HL-60 (cell line): ENCODE data around the gene ITGA8.

Experiments used
- DNase-seq, 2 experiments: peaks; one replicate each; pipeline ENCODE4 v3.0.0-alpha.2; 2010 to 2020; ENCODE audit warnings: low read depth in 1 of 2, low spot score in 1 of 2
- H3K27ac ChIP-seq: fragments of 250-450 bp; sonication (Bioruptor Pico); replicated peaks from 2 replicates; pipeline ENCODE4 v1.5.1; 2020; ENCODE audit warnings: mild to moderate bottlenecking, moderate library complexity
- H3K27me3 ChIP-seq: fragments of 250-450 bp; sonication (Bioruptor Pico); 2 replicates; pipeline ENCODE4 v1.5.1; 2021; ENCODE audit warnings: mild to moderate bottlenecking, moderate library complexity; ENCODE audit not compliant: insufficient read depth, poor library complexity, severe bottlenecking
- H3K4me3 ChIP-seq: replicated peaks from 2 replicates; pipeline ENCODE4 v1.5.1; 2011; ENCODE audit warnings: mild to moderate bottlenecking, control low read depth, low read length; ENCODE audit not compliant: insufficient read depth
- GABPA ChIP-seq: IDR thresholded peaks from 2 replicates; pipeline ENCODE4 v1.6.1; 2012; ENCODE audit warnings: low read depth
- POLR2AphosphoS5 ChIP-seq: IDR thresholded peaks from 2 replicates; pipeline ENCODE4 v1.6.1; 2012; ENCODE audit warnings: low read depth
- SPI1 ChIP-seq: IDR thresholded peaks from 2 replicates; pipeline ENCODE4 v1.6.1; 2012; ENCODE audit warnings: low read depth, mild to moderate bottlenecking, borderline replicate concordance
- TF ChIP-seq, protein P1 (sequence below): IDR thresholded peaks from one replicate; pipeline ENCODE4 v1.5.1; 2011; ENCODE audit warnings: low read length, control low read depth, inconsistent platforms; ENCODE audit not compliant: insufficient read depth
- TF ChIP-seq, protein P2 (sequence below): IDR thresholded peaks from 2 replicates; pipeline ENCODE4 v1.6.1; 2012; ENCODE audit warnings: low read depth; ENCODE audit not compliant: insufficient replicate concordance

ITGA8 gene

DNA sequence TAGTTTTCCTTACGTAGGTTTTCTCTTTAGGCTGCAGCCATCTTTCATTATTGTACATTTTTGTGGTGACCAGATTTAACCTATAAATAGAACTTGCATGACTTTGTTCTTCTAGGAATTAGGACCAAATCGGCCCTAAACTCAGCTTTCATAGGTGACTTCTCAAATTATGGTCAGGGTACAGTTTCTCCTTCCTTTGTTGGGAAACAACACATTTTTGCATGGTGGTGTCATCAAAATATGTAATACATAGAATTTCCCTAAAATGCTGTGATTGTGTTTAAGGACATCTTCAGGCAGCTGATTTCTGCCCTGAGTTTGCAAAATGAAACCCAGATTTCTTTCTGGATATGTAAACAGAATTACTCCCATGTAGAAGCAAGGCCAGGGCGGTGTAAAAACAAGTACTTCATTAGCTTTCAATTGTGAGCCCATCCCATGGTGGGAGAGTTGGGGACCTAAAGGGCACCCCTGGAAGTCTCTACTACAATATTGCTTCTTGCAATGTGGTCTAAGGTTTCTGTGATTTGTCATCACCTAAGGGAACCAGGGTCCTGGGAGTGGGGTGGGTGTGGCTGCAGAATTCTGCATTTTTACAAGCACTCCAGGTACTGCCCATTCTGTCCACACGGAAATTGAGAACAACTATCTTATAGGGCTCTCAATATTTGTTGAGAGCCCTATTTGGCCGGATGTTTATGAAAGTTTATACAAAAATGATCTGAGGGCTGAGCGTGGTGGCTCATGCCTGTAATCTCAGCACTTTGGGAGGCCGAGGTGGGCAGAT is 227.7 kb downstream of the ITGA8 start:
- Histone ChIP-seq H3K27ac (no peak overlapping the region), H3K27me3 (no peaks in the 10 kb centered on the region), H3K4me3 (no peak overlapping the region)
- TF ChIP-seq, protein P1, sequence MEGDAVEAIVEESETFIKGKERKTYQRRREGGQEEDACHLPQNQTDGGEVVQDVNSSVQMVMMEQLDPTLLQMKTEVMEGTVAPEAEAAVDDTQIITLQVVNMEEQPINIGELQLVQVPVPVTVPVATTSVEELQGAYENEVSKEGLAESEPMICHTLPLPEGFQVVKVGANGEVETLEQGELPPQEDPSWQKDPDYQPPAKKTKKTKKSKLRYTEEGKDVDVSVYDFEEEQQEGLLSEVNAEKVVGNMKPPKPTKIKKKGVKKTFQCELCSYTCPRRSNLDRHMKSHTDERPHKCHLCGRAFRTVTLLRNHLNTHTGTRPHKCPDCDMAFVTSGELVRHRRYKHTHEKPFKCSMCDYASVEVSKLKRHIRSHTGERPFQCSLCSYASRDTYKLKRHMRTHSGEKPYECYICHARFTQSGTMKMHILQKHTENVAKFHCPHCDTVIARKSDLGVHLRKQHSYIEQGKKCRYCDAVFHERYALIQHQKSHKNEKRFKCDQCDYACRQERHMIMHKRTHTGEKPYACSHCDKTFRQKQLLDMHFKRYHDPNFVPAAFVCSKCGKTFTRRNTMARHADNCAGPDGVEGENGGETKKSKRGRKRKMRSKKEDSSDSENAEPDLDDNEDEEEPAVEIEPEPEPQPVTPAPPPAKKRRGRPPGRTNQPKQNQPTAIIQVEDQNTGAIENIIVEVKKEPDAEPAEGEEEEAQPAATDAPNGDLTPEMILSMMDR, result no peak
- no peak for DNase-seq

DNA sequence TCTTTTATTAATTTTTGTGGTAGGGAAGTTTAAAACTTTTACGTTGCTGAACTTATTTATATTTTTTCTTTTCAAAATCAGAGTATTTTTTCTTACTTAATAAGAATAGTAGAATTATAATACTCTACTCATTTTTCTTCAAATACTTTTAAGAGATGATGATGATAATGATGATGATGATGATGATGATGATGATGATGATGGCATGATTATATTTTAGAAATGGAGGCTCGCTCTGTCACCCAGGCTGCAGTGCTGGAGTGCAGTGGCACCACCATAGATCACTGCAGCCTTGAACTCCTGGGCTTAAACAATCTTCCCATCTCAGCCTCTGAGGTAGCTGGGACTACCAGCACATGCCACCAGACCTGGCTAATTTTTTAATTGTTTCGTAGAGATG is 230.3 kb downstream of the ITGA8 start:
- Histone ChIP-seq H3K4me3 (no peak overlapping the region), H3K27me3 (no peaks in the 10 kb centered on the region), H3K27ac (no peak overlapping the region)
- DNase-seq, result no peak
- no peak for TF ChIP-seq POLR2AphosphoS5
- TF ChIP-seq, protein P2, sequence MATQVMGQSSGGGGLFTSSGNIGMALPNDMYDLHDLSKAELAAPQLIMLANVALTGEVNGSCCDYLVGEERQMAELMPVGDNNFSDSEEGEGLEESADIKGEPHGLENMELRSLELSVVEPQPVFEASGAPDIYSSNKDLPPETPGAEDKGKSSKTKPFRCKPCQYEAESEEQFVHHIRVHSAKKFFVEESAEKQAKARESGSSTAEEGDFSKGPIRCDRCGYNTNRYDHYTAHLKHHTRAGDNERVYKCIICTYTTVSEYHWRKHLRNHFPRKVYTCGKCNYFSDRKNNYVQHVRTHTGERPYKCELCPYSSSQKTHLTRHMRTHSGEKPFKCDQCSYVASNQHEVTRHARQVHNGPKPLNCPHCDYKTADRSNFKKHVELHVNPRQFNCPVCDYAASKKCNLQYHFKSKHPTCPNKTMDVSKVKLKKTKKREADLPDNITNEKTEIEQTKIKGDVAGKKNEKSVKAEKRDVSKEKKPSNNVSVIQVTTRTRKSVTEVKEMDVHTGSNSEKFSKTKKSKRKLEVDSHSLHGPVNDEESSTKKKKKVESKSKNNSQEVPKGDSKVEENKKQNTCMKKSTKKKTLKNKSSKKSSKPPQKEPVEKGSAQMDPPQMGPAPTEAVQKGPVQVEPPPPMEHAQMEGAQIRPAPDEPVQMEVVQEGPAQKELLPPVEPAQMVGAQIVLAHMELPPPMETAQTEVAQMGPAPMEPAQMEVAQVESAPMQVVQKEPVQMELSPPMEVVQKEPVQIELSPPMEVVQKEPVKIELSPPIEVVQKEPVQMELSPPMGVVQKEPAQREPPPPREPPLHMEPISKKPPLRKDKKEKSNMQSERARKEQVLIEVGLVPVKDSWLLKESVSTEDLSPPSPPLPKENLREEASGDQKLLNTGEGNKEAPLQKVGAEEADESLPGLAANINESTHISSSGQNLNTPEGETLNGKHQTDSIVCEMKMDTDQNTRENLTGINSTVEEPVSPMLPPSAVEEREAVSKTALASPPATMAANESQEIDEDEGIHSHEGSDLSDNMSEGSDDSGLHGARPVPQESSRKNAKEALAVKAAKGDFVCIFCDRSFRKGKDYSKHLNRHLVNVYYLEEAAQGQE, result no peak
- TF ChIP-seq, protein P1, result no peak
- no peak for TF ChIP-seq SPI1
- no peak for TF ChIP-seq GABPA

DNA sequence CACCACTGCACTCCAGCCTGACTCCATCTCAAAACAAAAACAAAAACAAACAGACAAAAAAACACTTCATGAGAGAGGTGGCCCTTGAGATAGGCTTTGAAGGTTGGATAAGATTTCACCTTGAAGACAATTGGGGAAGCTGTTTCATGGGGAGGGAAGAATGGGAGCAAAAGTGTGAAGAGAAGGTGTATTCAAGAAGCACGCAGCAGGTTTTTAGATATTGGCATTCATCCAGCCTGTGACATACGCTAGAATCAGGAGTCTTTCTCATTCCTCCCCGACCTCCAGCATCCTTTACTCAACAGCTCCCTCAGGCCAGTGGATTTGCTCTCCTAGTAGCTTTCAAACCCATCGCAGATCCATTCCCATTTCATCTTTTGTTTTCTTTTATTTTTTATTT is 232.3 kb downstream of the ITGA8 start:
- no peak overlapping the region for H3K4me3 ChIP-seq
- H3K27me3 ChIP-seq, result no peaks in the 10 kb centered on the region
- TF ChIP-seq, protein P1, result no peak
- no peak for TF ChIP-seq POLR2AphosphoS5
- TF ChIP-seq, protein P2, result no peak
- no peak for TF ChIP-seq GABPA
- no peak for TF ChIP-seq SPI1
- no peak for DNase-seq
- no peak overlapping the region for H3K27ac ChIP-seq

DNA sequence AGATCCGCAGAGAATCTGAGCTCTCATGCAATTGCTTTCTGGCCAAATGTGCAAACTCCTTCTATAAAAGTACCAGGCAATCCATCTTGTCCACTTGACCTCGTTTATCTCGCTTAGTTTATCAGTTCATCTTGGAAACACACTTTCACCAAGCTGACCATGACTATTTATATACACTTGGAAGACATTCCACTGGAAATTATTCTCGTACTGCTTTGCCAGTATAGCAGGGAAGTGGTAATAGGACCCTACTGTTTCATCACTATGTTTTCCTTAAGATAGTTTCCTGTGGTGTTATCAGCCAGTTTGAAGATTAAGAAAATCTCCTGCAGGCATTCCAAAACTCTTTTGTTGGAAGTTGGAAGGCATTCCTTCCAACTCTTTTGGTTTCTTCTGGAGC is 233.3 kb downstream of the ITGA8 start:
- Histone ChIP-seq H3K27me3 (no peaks in the 10 kb centered on the region), H3K4me3 (no peak overlapping the region), H3K27ac (no peak overlapping the region)
- TF ChIP-seq, protein P1, result no peak
- TF ChIP-seq SPI1, result no peak
- TF ChIP-seq POLR2AphosphoS5, result no peak
- TF ChIP-seq, protein P2, result no peak
- TF ChIP-seq GABPA, result no peak
- DNase-seq, result no peak
